SIG-M5 (cell line): ENCODE measurements around the gene SERINC5.

Source experiments
- DNase-seq: peaks from one replicate; lab custom pipeline; 2025; lab: John Stamatoyannopoulos, UW

SERINC5 gene

DNA sequence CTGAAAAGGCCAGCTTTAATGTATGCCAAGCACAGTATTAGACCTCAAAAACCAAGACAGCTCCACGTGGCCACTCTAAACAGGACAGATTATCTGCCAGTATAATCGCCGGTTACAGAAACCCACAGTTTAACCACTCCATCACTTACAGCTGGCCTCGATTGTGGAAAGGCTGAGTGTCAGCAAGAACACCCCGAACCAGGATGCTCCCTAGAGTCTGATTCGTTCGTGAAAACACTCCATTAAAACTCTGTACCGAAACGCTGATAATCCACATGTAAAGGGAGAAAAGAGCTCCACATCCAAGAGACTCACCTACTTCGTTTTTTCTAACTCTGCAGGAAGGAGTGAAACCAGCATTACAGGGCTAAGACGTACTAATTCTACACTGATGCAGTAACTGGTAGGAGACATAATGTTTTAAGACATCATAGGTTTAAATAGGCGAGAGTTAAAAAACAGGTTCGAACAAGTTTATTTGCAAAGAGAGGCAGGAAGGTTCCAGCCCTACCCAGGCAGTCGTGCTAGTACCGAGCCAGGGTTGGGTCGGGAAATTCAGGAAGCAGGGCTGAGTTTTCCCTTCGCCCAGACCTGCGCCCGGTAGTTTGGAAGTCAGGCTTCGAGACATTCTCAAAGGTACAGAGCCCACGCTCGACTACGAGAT lies 949 bp downstream of the SERINC5 start:
- no peak for DNase-seq

DNA sequence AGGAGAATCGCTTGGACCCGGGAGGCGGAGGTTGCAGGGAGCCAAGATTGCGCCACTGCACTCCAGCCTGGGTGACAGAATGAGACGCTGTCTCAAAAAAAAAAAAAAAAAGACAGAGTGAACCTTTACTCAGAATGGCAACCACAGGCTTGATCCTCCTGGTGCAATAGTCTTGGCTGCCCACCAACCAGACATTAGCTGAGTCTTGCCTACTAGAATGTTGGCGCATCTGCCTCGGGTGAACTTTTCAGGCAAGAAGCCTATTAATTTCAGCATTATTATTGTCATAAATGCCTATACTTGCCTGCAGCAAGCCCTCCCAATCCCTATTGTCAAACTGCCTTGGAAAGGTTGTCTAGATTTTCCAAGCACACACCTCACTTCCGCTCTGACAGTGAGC lies 4.2 kb downstream of the SERINC5 start:
- DNase-seq, result no peak

DNA sequence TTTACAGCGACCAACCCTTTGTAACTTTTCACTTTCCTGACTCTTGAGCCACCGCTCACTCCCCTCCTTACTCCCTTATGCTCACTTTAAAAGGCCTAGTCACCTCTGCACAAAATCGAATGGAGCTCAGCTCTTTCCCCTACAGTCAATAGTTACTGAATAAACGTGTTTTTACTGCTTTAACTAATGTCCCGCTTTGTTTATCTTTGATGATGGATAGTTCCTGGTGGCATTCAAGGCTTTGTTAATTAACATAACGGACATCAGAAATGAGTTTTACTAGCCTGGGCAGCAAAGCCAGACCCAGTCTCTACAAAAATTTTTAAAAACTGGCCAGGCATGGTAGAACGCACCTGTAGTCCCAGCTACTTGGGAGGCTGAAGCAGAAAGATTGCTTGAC lies 5.0 kb downstream of the SERINC5 start:
- no peak for DNase-seq

DNA sequence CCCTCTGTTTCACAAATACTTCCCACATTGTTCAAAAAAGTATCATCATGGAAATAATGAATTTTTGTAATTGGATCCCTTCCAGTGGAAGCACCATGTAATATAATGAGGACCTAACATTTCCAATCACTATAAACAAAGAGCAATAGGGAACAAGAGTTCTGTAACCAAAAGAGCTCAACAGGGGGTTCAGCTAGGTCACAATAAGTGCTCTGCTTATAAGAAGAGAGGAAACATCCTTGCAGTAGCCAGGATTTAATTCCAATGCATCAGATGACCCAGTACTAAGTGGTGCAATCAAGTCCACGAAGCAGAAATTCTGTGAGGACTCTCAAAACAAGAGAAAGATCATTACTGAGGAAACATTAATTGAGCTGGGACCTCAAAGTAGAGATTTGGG lies 5.9 kb downstream of the SERINC5 start:
- no peak for DNase-seq

DNA sequence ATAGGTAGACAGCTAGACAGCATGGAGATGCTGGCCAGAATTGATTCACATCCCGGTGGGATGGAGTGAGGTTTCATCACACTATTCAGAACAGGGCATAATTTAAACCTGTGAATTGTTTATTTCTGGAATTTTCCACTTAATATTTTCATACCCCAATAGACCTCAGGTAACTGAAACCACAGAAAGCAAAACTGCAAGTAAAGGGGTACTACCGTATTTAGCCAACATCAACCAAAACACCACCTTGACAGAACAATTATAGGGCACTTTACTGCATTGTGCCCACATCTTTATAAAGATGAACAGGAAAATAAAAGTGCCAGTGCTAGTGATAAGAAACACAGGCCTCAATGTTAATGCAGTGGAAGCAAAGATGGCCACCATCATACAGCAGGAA lies 7.5 kb downstream of the SERINC5 start:
- no peak for DNase-seq

DNA sequence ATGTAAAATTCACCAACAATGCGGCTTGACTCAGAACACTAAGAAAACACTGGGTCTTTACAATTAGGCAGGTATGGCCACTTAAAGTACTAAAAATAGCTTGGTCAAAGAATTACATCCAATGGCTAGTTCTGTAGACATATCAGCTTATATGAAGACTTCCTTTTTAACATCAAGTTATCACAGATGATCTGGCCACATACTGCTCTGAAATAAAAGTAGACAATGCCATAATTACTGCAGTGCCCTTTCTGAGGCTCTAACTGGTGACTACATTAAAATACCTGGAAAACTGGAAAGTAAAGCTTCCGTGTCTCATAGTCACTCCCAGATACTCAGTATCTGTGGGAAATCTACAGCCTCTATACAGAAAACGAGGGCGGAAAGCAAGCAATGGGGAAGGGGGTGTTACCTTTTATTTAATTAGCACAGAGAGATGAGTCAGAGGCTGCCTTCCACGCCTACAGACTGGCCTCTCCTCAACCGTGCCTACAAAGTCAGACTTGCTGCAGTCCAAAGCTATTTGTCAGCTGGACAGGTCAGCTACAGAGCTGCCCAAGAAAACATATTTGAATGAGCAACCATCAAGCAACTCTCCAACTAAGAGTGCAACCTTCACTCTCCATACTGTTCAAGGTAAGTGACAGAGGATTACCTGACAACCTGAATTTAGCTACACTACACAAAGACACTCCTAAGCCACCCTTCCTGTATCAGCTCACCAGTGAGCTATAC lies 8.7 kb downstream of the SERINC5 start:
- DNase-seq, result no peak

DNA sequence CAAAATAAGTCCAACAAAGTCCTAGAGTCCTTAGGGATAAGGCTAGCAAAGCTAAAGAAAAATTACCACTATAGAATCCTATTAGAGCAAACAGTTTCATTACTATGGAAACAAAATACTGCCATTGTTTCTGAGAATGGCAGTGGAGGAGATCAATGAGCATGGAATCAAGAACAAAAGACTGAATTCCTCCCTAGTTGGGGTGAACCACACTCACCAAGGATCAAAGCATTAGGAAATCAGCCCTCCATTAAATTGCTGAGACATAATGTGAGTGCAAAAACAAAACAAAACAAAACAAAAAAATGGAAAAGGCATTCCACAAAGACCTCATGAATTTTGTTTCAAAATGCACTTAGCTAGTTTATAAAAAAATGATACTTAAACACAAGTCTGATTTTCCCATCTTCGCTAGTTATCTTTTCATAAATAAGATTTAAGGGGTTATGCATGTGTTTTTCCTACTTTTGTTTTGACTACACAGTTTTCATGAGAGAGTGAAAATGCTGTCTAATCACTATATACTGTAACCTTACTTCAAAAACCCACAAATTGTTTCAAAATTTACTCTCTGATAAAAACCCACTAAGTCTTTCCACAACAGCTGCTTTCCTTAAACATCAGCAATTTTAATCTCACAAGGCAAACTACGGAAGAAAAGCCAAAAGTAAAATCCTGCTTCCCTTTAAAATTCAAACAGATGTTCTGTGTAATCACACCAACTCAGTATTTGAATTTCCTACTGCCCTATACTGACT lies 9.7 kb downstream of the SERINC5 start:
- no peak for DNase-seq

DNA sequence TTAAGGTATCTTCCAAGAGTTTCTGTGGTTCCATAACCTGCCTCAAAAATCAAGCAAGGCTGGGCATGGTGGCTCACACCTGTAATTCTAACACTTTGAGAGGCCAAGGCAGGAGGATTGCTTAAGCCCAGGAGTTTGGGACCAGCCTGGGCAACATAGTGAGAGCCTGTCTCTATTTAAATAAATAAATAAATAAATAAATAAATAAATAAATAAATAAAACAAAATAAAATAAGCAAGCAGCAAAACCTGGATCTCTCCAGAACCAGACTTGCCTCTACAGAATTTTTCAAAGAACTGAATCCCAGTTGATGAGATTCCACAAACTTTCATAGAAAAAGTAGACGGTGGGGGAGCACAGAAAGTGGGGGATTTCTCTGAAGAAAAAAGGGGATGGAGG lies 12.3 kb downstream of the SERINC5 start:
- no peak for DNase-seq

DNA sequence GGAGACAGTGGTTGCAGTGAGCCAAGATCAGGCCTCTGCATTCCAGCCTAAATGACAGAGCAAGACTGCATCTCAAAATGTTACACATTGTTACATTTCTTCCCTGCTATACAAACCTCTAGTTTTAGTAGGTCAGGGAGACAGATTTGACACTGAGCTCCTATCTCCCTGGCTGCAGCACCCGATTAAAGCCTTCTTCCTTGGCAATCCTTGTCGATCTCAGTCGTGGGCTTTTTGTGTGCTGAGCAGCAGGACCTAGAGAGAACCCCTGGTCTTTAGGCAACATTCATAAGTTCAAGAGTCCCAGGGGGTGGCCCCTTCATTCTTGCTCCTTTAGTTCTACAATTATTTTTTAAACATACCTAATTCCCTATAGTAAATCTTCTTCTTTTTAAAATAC lies 13.0 kb downstream of the SERINC5 start:
- DNase-seq, result no peak

DNA sequence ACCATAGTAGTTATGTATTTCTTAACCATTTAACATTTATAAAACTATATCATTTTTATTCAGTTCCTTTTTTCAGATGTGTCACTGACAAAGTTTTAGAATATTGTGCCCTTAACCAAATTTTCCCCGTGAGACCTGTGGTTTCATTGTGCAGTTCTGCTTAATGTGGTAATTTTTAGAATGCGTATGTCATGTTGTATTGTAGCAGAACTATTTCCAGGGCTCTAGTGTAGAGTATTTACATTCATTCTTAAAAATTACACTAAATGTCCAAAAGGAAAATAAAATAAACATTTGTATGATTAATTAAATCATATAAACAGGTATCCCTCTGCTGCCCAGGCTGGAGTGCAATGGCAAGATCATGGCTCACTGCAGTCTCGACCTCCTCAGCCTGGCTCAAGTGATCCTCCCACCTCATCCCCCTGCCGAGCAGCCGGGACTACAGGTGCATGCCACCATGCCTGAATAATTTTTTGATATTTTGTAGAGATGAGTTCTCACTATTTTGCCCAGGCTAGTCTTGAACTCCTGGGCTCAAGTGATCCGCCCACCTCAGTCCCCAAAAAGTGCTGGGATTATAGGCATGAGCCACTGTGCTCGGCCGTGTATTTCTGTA lies 15.4 kb downstream of the SERINC5 start:
- DNase-seq, result no peak

DNA sequence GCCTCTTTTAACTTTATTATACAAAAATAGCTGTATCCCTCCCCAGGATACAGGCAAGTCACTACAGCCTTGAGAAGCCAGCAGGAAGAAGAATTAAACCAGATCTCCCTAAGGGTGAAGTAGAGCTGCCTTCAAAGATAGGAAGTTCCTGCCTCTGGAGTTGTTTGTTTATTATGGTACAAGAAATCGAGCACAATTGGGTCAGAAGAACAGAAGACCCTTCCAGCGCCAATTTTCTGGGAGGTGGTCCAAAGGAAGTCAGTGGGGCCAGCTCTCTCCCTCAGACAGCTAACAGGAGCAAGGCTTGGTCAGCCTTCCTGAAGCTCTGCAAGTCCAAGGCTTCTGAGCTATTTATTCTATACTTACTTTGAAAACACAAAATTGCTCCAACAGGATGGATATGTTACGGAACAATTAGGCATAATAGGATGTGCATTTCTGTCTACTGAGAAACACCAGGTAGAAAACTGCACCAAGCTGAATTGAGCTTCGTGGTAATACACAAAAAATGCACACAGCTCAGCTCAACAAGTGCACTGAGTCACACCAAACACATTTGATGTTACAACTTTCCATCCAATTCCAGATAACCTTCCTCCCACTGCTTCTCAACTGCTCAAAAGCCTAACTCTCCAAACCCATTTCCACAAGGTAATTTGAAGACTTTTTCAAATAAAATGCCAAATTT lies 16.0 kb downstream of the SERINC5 start:
- no peak for DNase-seq

DNA sequence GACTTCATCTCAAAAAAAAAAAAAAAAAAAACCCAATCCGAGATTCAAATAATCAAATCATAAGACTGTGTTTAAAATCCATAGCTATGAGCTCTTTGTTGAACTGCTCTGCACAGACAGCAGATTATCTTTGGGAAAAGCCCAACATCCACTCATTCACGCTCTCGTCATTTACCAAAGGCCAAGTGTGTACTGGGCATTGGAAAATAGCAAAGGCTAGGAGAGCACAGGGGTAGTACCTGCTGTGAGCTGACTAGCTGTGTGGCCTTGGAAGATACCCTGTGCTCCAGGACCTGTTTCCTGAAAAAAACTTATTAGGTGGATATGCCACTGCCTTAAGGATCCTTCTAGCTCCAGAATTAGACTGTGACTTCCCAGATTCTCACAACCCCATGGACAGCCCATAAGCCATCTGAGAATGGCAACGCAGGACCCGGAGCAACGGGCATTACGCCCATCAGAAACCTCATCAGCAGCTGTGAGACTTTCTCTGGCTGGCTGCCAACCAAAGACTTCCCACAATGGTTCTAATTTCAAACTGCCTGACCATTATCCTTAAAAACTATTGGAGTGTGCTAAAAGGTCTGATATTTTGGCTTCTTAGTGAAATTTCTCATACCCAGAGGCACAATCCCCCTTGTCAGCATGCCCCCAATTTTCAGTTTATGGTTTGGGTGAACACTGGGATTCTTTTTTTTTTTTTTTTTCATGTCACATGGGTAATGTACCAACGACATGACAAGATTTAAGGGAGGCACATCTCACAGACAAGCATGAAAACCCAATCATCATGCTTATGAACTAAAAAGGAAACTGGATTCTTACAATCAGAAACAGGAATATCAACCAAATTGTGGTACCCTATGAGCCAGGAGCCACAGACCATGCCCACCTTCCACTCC lies 16.8 kb downstream of the SERINC5 start:
- no peak for DNase-seq

DNA sequence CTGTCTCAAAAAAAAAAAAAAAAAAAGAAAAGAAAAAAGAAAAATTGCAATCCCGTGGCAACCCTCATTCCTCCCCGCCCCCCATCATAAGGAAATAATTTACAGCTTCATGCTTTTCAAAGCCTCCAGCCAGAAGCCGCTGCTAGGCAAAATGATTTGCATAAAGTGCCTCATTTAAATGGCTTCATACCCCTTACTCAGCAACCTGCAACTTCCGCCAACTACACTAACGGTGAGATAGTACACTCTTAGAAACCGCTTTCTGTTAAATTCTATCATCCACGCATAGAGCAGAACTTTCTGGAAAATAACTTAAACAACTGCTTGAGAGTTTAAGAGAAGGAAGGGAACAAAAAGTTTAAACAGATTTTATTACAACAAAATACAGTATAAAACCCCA lies 17.8 kb downstream of the SERINC5 start:
- DNase-seq, result no peak

DNA sequence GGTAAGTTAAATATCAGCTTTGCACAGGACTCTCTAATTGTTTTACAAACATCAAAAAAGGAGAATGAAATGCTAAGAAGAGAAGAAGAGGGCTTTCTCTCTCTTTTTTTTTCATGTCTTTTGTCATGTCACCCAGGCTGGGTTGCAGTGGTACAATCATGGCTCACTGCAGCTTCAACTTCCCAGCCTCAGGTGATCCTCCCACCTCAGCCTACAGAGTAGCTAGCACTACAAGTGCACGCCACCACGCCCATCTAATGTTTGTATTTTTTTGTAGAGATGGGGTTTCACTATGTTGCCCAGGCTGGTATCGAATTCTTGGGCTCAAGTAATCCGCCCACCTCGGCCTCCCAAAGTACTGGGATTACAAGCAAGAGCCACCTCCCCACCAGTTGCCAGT lies 18.6 kb downstream of the SERINC5 start:
- DNase-seq, result no peak

DNA sequence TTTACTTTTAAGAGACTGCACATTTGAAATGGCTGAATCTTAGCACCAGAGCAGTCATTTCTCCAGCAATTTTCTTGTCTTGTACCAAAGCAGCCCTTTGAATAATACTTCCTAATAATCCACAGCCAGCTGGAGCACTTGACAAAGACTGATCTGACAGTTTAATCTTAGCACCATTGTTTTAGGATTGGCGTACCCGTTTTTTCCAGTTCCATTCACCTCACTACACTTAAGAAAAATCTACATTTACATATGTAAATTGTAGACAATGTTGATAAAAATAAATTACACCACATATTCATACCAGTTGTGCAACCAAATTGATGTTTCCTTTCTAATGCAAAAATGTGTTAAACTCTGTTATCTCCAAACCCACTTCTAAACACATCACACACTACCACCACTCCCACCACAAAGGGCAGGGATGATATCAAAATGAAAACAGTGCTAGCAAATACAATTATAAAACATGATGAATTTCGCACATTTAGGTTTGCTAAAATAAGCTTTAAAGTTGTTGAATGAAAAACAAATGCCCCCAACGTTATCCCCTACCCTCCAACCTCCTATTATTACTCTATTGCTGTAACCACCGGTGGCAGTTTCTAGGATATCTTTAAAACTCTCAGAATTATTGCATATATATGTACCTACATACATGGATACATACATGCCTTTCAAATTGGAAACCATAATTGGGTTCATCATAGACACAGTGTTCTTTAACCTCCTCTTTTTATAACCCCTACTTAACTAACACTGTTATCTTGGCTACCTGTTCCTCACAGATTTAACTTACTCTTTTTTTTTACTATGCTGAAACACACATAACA lies 21.5 kb downstream of the SERINC5 start:
- no peak for DNase-seq

DNA sequence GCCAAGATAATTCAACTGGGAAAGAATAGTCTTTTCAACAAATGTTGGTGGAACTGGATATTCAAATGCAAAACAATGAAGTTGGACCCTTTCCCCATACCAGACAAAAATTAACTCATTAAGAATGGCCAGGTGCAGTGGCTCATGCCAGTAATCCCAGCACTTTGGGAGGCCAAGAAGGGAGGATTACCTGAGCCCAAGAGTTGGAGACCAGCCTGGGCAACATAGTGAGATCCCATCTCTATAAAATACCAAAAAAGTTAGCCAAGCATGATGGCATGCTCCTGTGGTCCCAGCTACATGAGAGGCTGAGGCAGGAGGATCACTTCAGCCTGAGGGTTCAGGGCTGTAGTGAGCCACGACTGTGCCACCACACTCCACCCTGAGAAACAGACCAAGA lies 24.2 kb downstream of the SERINC5 start:
- no peak for DNase-seq

DNA sequence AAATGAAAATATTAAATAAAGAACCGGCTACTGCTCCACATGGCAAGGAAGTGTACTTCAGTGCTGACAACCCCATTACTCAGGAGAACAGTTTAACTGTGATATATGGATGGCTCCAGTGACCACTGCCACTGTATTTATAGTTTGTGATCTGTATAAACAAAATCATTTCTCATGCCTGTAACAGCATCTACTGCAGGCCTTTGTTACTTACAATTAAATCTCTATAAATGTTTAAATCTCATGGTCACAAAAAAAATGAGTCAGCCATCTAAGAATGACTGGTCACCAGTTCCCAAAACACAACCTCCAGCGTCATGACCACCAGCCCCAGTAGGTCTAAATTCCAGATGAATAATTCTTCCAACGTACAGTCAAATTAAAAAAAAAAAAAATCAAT lies 24.6 kb downstream of the SERINC5 start:
- no peak for DNase-seq

DNA sequence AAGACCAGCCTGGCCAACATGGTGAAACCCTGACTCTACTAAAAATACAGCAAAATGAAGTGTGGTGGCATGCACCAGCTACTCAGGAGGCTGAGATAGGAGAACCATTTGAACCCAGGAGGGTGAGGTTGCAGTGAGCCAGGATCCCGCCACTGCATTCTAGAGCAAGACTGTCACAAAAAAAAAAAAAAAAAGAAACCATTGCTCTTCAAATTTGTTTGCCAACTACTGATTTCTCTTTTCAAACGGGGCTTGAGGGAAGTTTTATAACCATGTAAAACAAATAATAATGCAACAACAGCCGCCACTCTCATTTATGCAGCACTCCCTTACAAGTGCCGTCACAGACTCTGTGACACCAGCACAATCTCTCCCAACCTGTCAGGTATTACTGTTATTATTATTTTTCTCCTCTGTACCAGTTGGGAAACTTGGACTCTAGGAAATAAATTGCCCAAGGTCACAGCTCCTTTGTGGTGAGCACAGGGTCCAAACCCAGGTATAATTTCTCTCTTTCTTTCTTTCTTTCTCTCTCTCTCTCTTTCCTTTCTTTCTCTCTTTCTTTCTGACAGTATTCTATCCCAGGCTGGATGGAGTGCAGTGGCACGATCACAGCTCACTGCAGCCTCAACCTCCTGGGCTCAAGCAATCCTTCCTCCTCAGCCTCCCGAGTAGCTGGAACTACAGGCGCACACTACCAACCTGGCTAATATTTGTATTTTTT lies 25.4 kb downstream of the SERINC5 start:
- DNase-seq, result no peak

DNA sequence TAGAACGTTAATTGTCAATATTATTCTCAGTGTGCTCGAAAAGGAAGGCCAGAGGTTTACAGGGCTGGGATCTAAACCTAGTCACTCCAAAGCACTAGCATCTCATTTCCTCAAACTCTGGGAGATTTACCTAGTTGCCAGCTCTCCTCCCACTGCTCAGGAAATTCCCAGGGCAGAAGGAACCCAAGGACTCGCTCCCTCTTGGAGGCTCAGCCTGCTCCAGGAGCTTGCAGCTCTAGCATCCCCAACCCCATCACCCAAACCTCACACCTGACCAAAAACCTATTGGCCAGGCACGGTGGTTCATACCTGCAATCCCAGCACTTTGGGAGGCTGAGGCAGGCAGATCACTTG lies 26.0 kb downstream of the SERINC5 start:
- DNase-seq, result no peak
